Stimulated activated CD8-positive, alpha-beta memory T cell treated with anti-CD3 and anti-CD28 coated beads, Interleukin-12 subunit alpha, Interleukin-12 subunit beta, amount 100 ng/mL, for 24 hours (primary cell): ENCODE data around the gene BAZ1B.
"Not testable (repeated sequence)": the region's sequence is repeated elsewhere in the genome, so short reads cannot be mapped to it uniquely, and the experiment has no call there.

Experiments used
- DNase-seq: peaks from one replicate; pipeline ENCODE4 v3.0.0-alpha.2; 2020; ENCODE audit errors: extremely low read depth

Gene BAZ1B

GRCh38 chr7:73443548-73444255, 78.4 kb downstream of the BAZ1B start:
- no peak for DNase-seq

- DNase-seq, result no peak
Measured at GRCh38 chr7:73442903-73443500, 79.1 kb downstream of the BAZ1B start.

GRCh38 chr7:73442222-73442902, 79.7 kb downstream of the BAZ1B start:
- DNase-seq, result no peak

- no peak for DNase-seq
Measured at GRCh38 chr7:73439410-73439704, 82.7 kb downstream of the BAZ1B start.

- DNase-seq, result no peak
Measured at GRCh38 chr7:73438547-73439409, 83.3 kb downstream of the BAZ1B start.

- DNase-seq, result no peak
Measured at GRCh38 chr7:73437621-73438416, 84.3 kb downstream of the BAZ1B start.

- DNase-seq, result no peak
Measured at GRCh38 chr7:73437091-73437490, 85.0 kb downstream of the BAZ1B start.

- DNase-seq, result no peak
Measured at GRCh38 chr7:73436031-73436929, 85.8 kb downstream of the BAZ1B start.

- no peak for DNase-seq
Measured at GRCh38 chr7:73435471-73436009, 86.6 kb downstream of the BAZ1B start.

GRCh38 chr7:73434701-73435069, 87.4 kb downstream of the BAZ1B start:
- no peak for DNase-seq

GRCh38 chr7:73433924-73434700, 88.0 kb downstream of the BAZ1B start:
- DNase-seq, result no peak

GRCh38 chr7:73432676-73433075, 89.4 kb downstream of the BAZ1B start:
- no peak for DNase-seq

- DNase-seq, result no peak
Measured at GRCh38 chr7:73431041-73431835, 90.9 kb downstream of the BAZ1B start.

- DNase-seq, result not testable (repeated sequence)
Measured at GRCh38 chr7:73430540-73430939, 91.6 kb downstream of the BAZ1B start.

- DNase-seq, result no peak
Measured at GRCh38 chr7:73429622-73430505, 92.2 kb downstream of the BAZ1B start.

GRCh38 chr7:73429215-73429614, 92.9 kb downstream of the BAZ1B start:
- DNase-seq, result no peak

GRCh38 chr7:73427902-73428787, 93.9 kb downstream of the BAZ1B start:
- no peak for DNase-seq
